ENCODE measurements around the gene STYX. TPM values are rescaled to one million over a fixed set of nuclear protein-coding genes. Genes with fewer than 3 reads are reported as not detected.
A peak's percentile ranks its signal among the peaks of the same experiment; 100 is the strongest.

The STYX gene
- polyA plus RNA-seq (ENCODE audit: insufficient read length in 4 of 4), result 10 to 100 TPM; 14.7 to 17.4 (median 16.0) TPM

- peak; percentile 73 to 97 (median 94) for DNase-seq (ENCODE audit: low read depth in 4 of 4, low spot score in 2 of 4)
These were observed at the start of gene STYX for GRCh38 chr14:52729925-52730708. Gene STYX (plus strand): TSS chr14:52730166. CDS start chr14:52730475, 309 bp downstream.

- DNase-seq (ENCODE audit: low read depth in 4 of 4, low spot score in 2 of 4), result no peak
These were observed 45.9 kb upstream of the STYX start for GRCh38 chr14:52683985-52684520.

GRCh38 chr14:52686176-52686575 lies 43.8 kb upstream of the STYX start:
- no peak for DNase-seq (ENCODE audit: low read depth in 4 of 4, low spot score in 2 of 4)

GRCh38 chr14:52690983-52691760 lies 38.8 kb upstream of the STYX start:
- DNase-seq (ENCODE audit: low read depth in 4 of 4, low spot score in 2 of 4), result no peak

- no peak for DNase-seq (ENCODE audit: low read depth in 4 of 4, low spot score in 2 of 4)
These were observed 37.6 kb upstream of the STYX start for GRCh38 chr14:52692248-52692962.

GRCh38 chr14:52693036-52693435 lies 36.9 kb upstream of the STYX start:
- DNase-seq (ENCODE audit: low read depth in 4 of 4, low spot score in 2 of 4), result no peak

- DNase-seq (ENCODE audit: low read depth in 4 of 4, low spot score in 2 of 4), result no peak
These were observed 36.4 kb upstream of the STYX start for GRCh38 chr14:52693532-52693931.

GRCh38 chr14:52694761-52695480 lies 35.0 kb upstream of the STYX start:
- DNase-seq (ENCODE audit: low read depth in 4 of 4, low spot score in 2 of 4), result peak in 2 of 4 donors; percentile 28 to 50

- DNase-seq (ENCODE audit: low read depth in 4 of 4, low spot score in 2 of 4), result peak; percentile 28 to 53 (median 42)
These were observed 34.4 kb upstream of the STYX start, which contains the start of gene ERO1A for GRCh38 chr14:52695481-52696091. Gene ERO1A (minus strand): TSS chr14:52695558. CDS start chr14:52695481, 77 bp downstream.

- no peak for DNase-seq (ENCODE audit: low read depth in 4 of 4, low spot score in 2 of 4)
These were observed 29.2 kb upstream of the STYX start for GRCh38 chr14:52700701-52701172.

GRCh38 chr14:52701223-52701622 lies 28.7 kb upstream of the STYX start:
- no peak for DNase-seq (ENCODE audit: low read depth in 4 of 4, low spot score in 2 of 4)

- no peak for DNase-seq (ENCODE audit: low read depth in 4 of 4, low spot score in 2 of 4)
These were observed 26.7 kb upstream of the STYX start for GRCh38 chr14:52703225-52703624.

GRCh38 chr14:52703664-52704063 lies 26.3 kb upstream of the STYX start:
- no peak for DNase-seq (ENCODE audit: low read depth in 4 of 4, low spot score in 2 of 4)

GRCh38 chr14:52706286-52706685 lies 23.7 kb upstream of the STYX start:
- no peak for DNase-seq (ENCODE audit: low read depth in 4 of 4, low spot score in 2 of 4)

- peak; percentile 85 to 91 (median 86) for DNase-seq (ENCODE audit: low read depth in 4 of 4, low spot score in 2 of 4)
These were observed 23.0 kb upstream of the STYX start, which contains the start of gene PSMC6 for GRCh38 chr14:52706724-52707706. Gene PSMC6 (plus strand): TSS chr14:52707200. CDS start chr14:52707220, 20 bp downstream.

GRCh38 chr14:52711666-52712065 lies 18.3 kb upstream of the STYX start:
- no peak for DNase-seq (ENCODE audit: low read depth in 4 of 4, low spot score in 2 of 4)

GRCh38 chr14:52716155-52716554 lies 13.8 kb upstream of the STYX start:
- DNase-seq (ENCODE audit: low read depth in 4 of 4, low spot score in 2 of 4), result no peak
